Neuronal stem cell (in vitro differentiated cells): ENCODE results near the gene CDK18.
"Not testable (repeated sequence)": the region's sequence is repeated elsewhere in the genome, so short reads cannot be mapped to it uniquely, and the experiment has no call there.

Experiments used
- DNase-seq: peaks from one replicate; pipeline ENCODE4 v3.0.0-alpha.2; 2013; ENCODE audit warnings: low spot score
- H2AFZ ChIP-seq: one replicate; pipeline ENCODE4 v1.6.1; 2013; ENCODE audit warnings: mild to moderate bottlenecking, low read length, inconsistent platforms
- H2AK5ac ChIP-seq: 2 replicates; pipeline ENCODE4 v1.6.1; 2013; ENCODE audit warnings: low read depth, mild to moderate bottlenecking, inconsistent platforms, low read length, moderate library complexity, mixed read lengths
- H2BK120ac ChIP-seq: 2 replicates; pipeline ENCODE4 v1.6.1; 2013; ENCODE audit warnings: low read depth, mild to moderate bottlenecking, inconsistent platforms, low read length, moderate library complexity, mixed read lengths
- H2BK12ac ChIP-seq: one replicate; pipeline ENCODE4 v1.6.1; 2013; ENCODE audit warnings: low read length, inconsistent platforms
- H2BK15ac ChIP-seq: 2 replicates; pipeline ENCODE4 v1.6.1; 2013; ENCODE audit warnings: mild to moderate bottlenecking, low read length, inconsistent platforms, mixed read lengths
- H2BK5ac ChIP-seq: one replicate; pipeline ENCODE4 v1.6.1; 2013; ENCODE audit warnings: inconsistent platforms, mild to moderate bottlenecking, low read length, moderate library complexity
- H3K14ac ChIP-seq: one replicate; pipeline ENCODE4 v1.6.1; 2013; ENCODE audit warnings: low read length, inconsistent platforms
- H3K18ac ChIP-seq: 2 replicates; pipeline ENCODE4 v1.6.1; 2013; ENCODE audit warnings: low read length, inconsistent platforms
- H3K23ac ChIP-seq: 2 replicates; pipeline ENCODE4 v1.6.1; 2013; ENCODE audit warnings: low read depth, mild to moderate bottlenecking, mixed read lengths, low read length, inconsistent platforms; ENCODE audit not compliant: poor library complexity
- H3K27ac ChIP-seq: replicated peaks from 3 replicates; pipeline ENCODE4 v1.5.1; 2013; ENCODE audit warnings: low read length, inconsistent platforms
- H3K27me3 ChIP-seq, 3 experiments: 2 replicates each; pipeline ENCODE4 v1.6.1; 2013; ENCODE audit warnings: low read length in 3 of 3, mild to moderate bottlenecking in 2 of 3, inconsistent platforms in 1 of 3, low read depth in 1 of 3, mixed read lengths in 1 of 3, moderate library complexity in 1 of 3; ENCODE audit not compliant: control insufficient read depth in 3 of 3, insufficient read depth in 3 of 3
- H3K36me3 ChIP-seq, 2 donors: replicated peaks in 1 of 2; 2 replicates each; pipeline ENCODE4 v1.6.1; 2013; ENCODE audit warnings: low read length in 2 of 2; ENCODE audit not compliant: control insufficient read depth in 2 of 2, insufficient read depth in 2 of 2
- H3K4ac ChIP-seq: 2 replicates; pipeline ENCODE4 v1.6.1; 2013; ENCODE audit warnings: inconsistent platforms, mild to moderate bottlenecking, low read length, moderate library complexity
- H3K4me1 ChIP-seq, 2 donors: 1 replicate in 1 of 2; 2 replicates in 1 of 2; pipeline ENCODE4 v1.6.1; 2013; ENCODE audit warnings: low read length in 2 of 2, low read depth in 1 of 2; ENCODE audit not compliant: control insufficient read depth in 2 of 2, insufficient read depth in 1 of 2
- H3K4me2 ChIP-seq: one replicate; pipeline ENCODE4 v1.6.1; 2013; ENCODE audit warnings: mild to moderate bottlenecking, low read length, inconsistent platforms; ENCODE audit not compliant: insufficient read depth, poor library complexity, severe bottlenecking
- H3K4me3 ChIP-seq, 2 donors: 2 replicates each; pipeline ENCODE4 v1.5.1; 2013; ENCODE audit warnings: low read length in 2 of 2, mild to moderate bottlenecking in 2 of 2, inconsistent platforms in 1 of 2, moderate library complexity in 1 of 2
- H3K79me1 ChIP-seq: one replicate; pipeline ENCODE4 v1.6.1; 2013; ENCODE audit warnings: low read depth, mild to moderate bottlenecking, inconsistent platforms, low read length, moderate library complexity
- H3K9ac ChIP-seq: one replicate; pipeline ENCODE4 v1.6.1; 2013; ENCODE audit warnings: mild to moderate bottlenecking, low read depth, low read length, inconsistent platforms; ENCODE audit not compliant: poor library complexity
- H3K9me3 ChIP-seq, 2 donors: replicated peaks in 1 of 2; 2 replicates each; pipeline versions ENCODE3 to v1.6.1; 2013; ENCODE audit warnings: low read length in 2 of 2, mild to moderate bottlenecking in 2 of 2, inconsistent platforms in 1 of 2, low read depth in 1 of 2, mixed read lengths in 1 of 2, moderate library complexity in 1 of 2; ENCODE audit not compliant: control insufficient read depth in 2 of 2, insufficient read depth in 1 of 2
- H4K8ac ChIP-seq: one replicate; pipeline ENCODE4 v1.6.1; 2013; ENCODE audit warnings: low read depth, mild to moderate bottlenecking, inconsistent platforms, low read length, moderate library complexity
- H4K91ac ChIP-seq: one replicate; pipeline ENCODE4 v1.6.1; 2013; ENCODE audit warnings: low read length, low read depth, mild to moderate bottlenecking, inconsistent platforms; ENCODE audit not compliant: poor library complexity
- WGBS, 2 donors: extraction: QIAGEN DNeasy Blood & Tissue Kit; methylation state at CpG; one replicate each; pipeline ENCODE4 v1.1.7; 2013; ENCODE audit warnings: missing lambda C conversion rate in 2 of 2, mixed read lengths in 1 of 2; ENCODE audit not compliant: insufficient read length in 2 of 2, insufficient replicate concordance in 1 of 2; ENCODE audit errors: extremely low coverage in 2 of 2; 5-methylcytosine and 5-hydroxymethylcytosine counted together

Gene CDK18

DNA sequence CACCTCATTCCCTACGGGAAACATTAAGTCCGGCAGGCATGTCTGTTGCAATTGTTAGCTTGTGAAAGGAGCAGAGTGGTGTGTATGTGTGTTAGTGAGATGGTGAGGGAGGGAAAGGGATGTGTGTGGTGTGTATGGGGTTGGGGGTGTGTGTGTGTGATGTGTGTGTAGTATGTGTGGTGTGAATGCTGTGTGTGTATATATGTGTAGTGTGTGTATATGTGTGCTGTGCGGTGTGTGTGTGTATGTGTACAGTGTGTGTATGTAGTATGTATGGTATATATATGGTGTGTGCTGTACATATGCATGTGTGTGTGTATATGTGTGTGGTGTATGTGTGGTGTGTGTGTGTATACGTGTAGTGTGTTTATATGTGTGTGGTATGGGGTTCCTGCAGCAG, 27.8 kb upstream of the CDK18 start:
- peak overlapping the region; percentile 69 for H4K91ac ChIP-seq
- no peak overlapping the region for H4K8ac ChIP-seq
- no peak overlapping the region for H3K4me2 ChIP-seq
- no peak overlapping the region for H2AFZ ChIP-seq
- H2BK12ac ChIP-seq, result peak overlapping the region; percentile 53
- peaks cover 0 to 3% of the 10 kb centered on the region in 2 donors for H3K9me3 ChIP-seq
- peak overlapping the region; percentile 22 for H3K9ac ChIP-seq
- no peak overlapping the region for H3K14ac ChIP-seq
- peaks cover 0 to 2% of the 10 kb centered on the region in 2 donors for H3K36me3 ChIP-seq
- no peak for DNase-seq
- no peak overlapping the region for H3K4me3 ChIP-seq
- no peak overlapping the region for H2BK120ac ChIP-seq
- H3K23ac ChIP-seq, result no peak overlapping the region
- H3K4ac ChIP-seq, result no peak overlapping the region
- H2BK5ac ChIP-seq, result peak overlapping the region; percentile 72
- peak overlapping the region; percentile 44 for H2BK15ac ChIP-seq
- H3K79me1 ChIP-seq, result peaks cover 2% of the 10 kb centered on the region
- H3K18ac ChIP-seq, result peak overlapping the region; percentile 65
- no peak overlapping the region for H3K27ac ChIP-seq
- H3K27me3 ChIP-seq, result peaks cover 0 to 14% (median 2%) of the 10 kb centered on the region in 3 experiments
- no peak overlapping the region for H2AK5ac ChIP-seq
- peaks cover 0 to 12% of the 10 kb centered on the region in 2 donors for H3K4me1 ChIP-seq
- 89% methylated on average over 1 of the region's 4 CpGs; no CpG with 5 or more reads in 1 of the 2 donors for whole genome bisulfite sequencing, 2 donors

- no peak for DNase-seq
Observed at GRCh38 chr1:205477121-205477758, 27.2 kb upstream of the CDK18 start.

GRCh38 chr1:205477759-205478247, 26.7 kb upstream of the CDK18 start:
- H3K27me3 ChIP-seq, result peaks cover 0 to 21% (median under 1%) of the 10 kb centered on the region in 3 experiments
- no peak overlapping the region for H3K4me2 ChIP-seq
- no peak overlapping the region for H4K8ac ChIP-seq
- no peak overlapping the region for H3K4ac ChIP-seq
- no peak overlapping the region for H3K27ac ChIP-seq
- H3K14ac ChIP-seq, result no peak overlapping the region
- peak overlapping the region; percentile 72 for H2BK5ac ChIP-seq
- no peak overlapping the region for H2BK120ac ChIP-seq
- peaks cover 2% of the 10 kb centered on the region for H3K79me1 ChIP-seq
- H2AFZ ChIP-seq, result no peak overlapping the region
- peaks cover 0 to 3% of the 10 kb centered on the region in 2 donors for H3K9me3 ChIP-seq
- peak overlapping the region; percentile 67 for H2BK12ac ChIP-seq
- peak overlapping the region; percentile 92 for H2BK15ac ChIP-seq
- peak overlapping the region; percentile 86 for H3K23ac ChIP-seq
- peaks cover 0 to 2% of the 10 kb centered on the region in 2 donors for H3K36me3 ChIP-seq
- H3K9ac ChIP-seq, result no peak overlapping the region
- peaks cover 0 to 16% of the 10 kb centered on the region in 2 donors for H3K4me1 ChIP-seq
- H4K91ac ChIP-seq, result no peak overlapping the region
- H3K4me3 ChIP-seq, result no peak overlapping the region
- H3K18ac ChIP-seq, result peak overlapping the region; percentile 90
- H2AK5ac ChIP-seq, result peak overlapping the region; percentile 76
- WGBS, 2 donors, result no CpG with 5 or more reads among the region's 12 CpGs
- no peak for DNase-seq

More at GRCh38 chr1:205477121-205477758, 27.2 kb upstream of the CDK18 start:
- Histone ChIP-seq H3K79me1 (peaks cover 2% of the 10 kb centered on the region), H3K4me2 (no peak overlapping the region), H2BK120ac (no peak overlapping the region), H3K4me1 (peaks cover 0 to 16% of the 10 kb centered on the region in 2 donors), H4K91ac (no peak overlapping the region), H3K27me3 (peaks cover 0 to 20% (median 2%) of the 10 kb centered on the region in 3 experiments), H3K9me3 (peaks cover 0 to 3% of the 10 kb centered on the region in 2 donors), H2BK12ac (peak overlapping the region; percentile 22), H3K4me3 (peak overlapping the region in 1 of 2 donors; percentile 38), H3K18ac (peak overlapping the region; percentile 90), H3K4ac (peak overlapping the region; percentile 60), H3K9ac (peak overlapping the region; percentile 65), H4K8ac (no peak overlapping the region), H2BK15ac (peak overlapping the region; percentile 92), H2AK5ac (peak overlapping the region; percentile 76), H2BK5ac (peak overlapping the region; percentile 72), H2AFZ (no peak overlapping the region), H3K36me3 (peaks cover 0 to 2% of the 10 kb centered on the region in 2 donors), H3K14ac (no peak overlapping the region), H3K27ac (no peak overlapping the region), H3K23ac (peak overlapping the region; percentile 86)
- no CpG with 5 or more reads among the region's 6 CpGs for WGBS, 2 donors

GRCh38 chr1:205478985-205479384, 25.5 kb upstream of the CDK18 start:
- not testable (repeated sequence) for H3K4me3 ChIP-seq, H2BK120ac ChIP-seq, H3K27ac ChIP-seq, H2AFZ ChIP-seq, H2BK12ac ChIP-seq, H3K79me1 ChIP-seq, DNase-seq, H3K14ac ChIP-seq, H3K23ac ChIP-seq, H4K8ac ChIP-seq, H3K18ac ChIP-seq, H3K36me3 ChIP-seq, H3K9me3 ChIP-seq, H3K4ac ChIP-seq, H4K91ac ChIP-seq, H3K9ac ChIP-seq, H2BK5ac ChIP-seq, H3K4me2 ChIP-seq, H2BK15ac ChIP-seq
- WGBS, 2 donors, result no CpG with 5 or more reads among the region's 2 CpGs
- Histone ChIP-seq H3K4me1 (peaks cover 0 to 20% of the 10 kb centered on the region in 2 donors), H3K27me3 (peaks cover 0 to 32% (median 0%) of the 10 kb centered on the region in 3 experiments), H2AK5ac (peak overlapping the region; percentile 29)
